Kidney tubule cell (primary cell): ENCODE data around the gene TBC1D28.
"Not testable (repeated sequence)": the region's sequence is repeated elsewhere in the genome, so short reads cannot be mapped to it uniquely, and the experiment has no call there.

Experiments used
- DNase-seq: peaks from one replicate; pipeline ENCODE4 v3.0.0-alpha.2; 2018; ENCODE audit warnings: low spot score

The TBC1D28 gene

DNA sequence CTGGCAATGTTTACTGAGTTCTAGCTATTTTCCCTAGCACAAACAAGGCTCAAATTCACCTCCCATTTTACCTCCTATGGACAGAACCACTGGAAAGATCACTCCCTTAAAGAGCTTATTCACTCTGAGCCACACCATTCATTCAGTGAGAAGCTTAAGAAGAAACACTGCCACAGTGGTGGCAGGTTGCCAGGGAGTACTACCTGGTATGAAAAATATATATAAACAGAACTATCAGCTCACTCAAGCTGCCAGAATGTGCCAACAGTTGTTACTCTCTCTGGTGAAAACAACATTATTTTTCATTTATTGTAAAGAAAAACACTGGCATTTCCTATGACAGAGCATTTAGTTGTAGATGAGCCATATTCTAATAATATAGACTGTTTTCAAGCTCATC, 31.2 kb downstream of the TBC1D28 start:
- DNase-seq, result not testable (repeated sequence)

DNA sequence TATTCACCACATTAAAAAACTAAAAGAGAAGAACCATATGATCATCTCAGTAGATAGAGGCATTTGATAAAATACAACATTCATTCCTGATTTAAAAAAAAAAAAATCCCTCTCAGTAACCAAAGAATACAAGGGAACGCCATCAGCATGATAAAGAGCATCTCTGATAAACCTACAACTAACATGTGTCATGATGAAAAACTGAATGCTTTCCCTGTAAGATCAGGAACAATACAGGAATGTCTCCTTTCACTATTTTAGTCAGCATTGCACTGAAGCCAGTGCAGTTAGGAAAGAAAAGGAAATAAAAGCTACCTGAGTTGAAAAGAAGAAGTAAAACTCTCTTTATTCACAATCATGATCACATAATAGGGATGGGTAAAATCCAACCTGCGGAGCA, 51.1 kb downstream of the TBC1D28 start:
- DNase-seq, result not testable (repeated sequence)
